GM10266 (cell line): ENCODE results near the gene ACKR3.

Source experiments
- DNase-seq: peaks from one replicate; pipeline ENCODE4 v3.0.0; 2012; ENCODE audit errors: extremely low spot score
- TF ChIP-seq, protein P1 (sequence below): IDR thresholded peaks from 2 replicates; pipeline ENCODE4 v1.5.1; 2012; ENCODE audit warnings: mild to moderate bottlenecking, low read depth; ENCODE audit not compliant: control insufficient read depth, insufficient read depth; ENCODE audit errors: missing control alignments

Gene ACKR3

DNA sequence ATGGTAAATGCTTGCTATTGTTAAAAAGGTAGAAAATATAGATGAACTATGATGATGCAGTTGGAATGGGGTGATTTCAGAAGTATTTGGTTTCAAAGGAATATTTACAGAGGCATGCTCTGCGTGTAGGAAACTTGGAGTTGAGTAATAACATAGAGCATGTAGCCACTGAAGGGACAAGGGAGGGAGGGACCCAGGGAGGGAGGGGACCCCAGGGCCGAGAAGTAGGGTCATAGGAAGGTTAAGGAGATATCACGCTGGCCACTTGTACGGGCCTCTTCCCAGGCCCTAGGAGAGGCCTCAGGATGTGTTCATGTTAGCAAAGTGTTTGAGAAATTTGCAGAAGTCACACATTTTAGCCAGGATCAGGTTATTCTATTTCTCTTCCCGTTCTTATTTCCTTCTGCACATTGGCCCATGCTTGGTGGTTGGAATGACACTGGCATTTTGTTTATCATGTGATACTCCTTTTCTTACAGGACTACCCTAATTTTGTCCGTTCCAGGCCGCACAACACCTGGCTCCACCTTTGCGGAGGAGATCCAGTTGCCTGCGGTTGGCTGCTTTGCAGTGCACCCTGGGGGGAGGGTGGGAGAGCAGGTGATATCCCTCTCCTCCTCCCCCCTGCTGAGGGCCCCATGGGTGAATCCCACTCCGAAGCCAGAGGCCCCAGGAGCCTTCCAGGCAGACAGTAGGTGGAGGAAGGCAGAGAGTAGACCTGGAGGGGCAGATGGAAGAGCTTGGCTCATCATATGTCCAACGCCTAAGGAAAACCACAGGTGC, 16.9 kb upstream of the ACKR3 start:
- TF ChIP-seq, protein P1, sequence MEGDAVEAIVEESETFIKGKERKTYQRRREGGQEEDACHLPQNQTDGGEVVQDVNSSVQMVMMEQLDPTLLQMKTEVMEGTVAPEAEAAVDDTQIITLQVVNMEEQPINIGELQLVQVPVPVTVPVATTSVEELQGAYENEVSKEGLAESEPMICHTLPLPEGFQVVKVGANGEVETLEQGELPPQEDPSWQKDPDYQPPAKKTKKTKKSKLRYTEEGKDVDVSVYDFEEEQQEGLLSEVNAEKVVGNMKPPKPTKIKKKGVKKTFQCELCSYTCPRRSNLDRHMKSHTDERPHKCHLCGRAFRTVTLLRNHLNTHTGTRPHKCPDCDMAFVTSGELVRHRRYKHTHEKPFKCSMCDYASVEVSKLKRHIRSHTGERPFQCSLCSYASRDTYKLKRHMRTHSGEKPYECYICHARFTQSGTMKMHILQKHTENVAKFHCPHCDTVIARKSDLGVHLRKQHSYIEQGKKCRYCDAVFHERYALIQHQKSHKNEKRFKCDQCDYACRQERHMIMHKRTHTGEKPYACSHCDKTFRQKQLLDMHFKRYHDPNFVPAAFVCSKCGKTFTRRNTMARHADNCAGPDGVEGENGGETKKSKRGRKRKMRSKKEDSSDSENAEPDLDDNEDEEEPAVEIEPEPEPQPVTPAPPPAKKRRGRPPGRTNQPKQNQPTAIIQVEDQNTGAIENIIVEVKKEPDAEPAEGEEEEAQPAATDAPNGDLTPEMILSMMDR = no peak
- no peak for DNase-seq

DNA sequence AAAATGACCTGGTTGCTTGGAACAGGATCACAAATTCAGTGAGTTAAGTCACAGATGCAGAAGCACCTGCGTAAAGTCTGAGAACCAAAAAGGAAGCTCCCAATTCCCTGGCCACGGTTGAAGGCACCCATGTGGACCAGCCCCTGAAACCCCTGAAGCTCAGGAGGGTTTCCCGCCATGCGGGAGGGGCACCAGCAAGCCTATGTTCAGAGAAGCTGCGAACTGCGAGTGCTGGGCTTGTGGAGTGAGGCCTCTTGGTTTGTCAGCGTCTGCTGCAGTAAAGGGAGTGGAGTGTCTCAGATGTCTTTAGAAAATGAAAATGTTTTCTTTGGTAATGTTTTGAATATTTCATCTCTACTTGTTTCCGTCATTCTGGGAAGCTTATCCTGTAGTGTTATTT, 16.1 kb upstream of the ACKR3 start:
- TF ChIP-seq, protein P1 = no peak
- no peak for DNase-seq

DNA sequence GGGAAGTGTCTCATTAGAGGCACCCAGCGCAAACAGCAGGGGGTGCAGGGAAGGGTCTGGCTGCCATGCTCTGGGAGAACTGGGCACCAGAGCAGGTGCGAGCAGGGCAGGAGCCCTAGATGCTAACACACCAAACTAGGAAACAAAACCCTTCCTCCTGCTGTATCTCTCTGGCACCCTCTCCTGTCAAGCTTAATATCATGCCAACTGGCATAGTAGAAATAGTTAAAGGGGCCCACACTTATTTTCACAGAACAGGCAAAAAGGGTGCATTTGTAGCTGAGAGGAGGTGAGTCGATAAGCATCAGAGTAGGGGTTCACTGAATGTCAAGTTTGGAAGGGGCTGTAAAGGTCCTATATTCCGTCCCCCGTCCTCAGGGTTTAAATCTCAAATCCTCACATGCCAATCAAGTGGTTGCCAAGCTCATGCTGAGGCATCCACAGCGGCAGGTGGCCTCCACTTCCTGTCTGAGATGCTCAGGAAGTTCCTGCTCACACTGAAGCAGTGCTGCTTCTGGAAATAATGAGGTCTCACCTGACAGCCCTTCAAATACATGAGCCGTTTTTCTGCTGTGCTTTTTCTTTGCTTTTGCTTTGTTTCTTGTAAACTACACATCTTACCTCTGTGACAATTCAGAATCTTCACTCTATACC, 14.9 kb upstream of the ACKR3 start:
- DNase-seq = no peak
- TF ChIP-seq, protein P1 = no peak

DNA sequence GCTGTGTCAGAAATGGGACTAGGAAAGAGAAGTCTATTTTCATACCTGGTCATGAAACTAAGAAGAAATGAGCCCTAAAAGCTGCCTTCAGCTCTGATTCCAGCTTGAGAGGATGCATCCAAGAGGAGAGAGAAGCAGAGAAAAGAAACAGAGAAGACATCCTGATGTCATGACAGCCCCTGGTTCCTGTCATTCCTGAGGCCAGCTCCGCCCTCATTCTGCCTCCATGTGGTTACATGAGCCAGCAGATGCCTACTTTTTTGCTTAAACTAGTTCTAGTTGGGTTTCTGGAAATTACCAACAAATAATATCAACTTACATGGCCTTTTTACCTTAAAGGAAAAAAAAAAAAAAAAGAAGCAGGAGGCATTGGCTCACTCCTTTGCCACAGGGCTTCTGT, 14.1 kb upstream of the ACKR3 start:
- TF ChIP-seq, protein P1 = no peak
- DNase-seq = no peak

DNA sequence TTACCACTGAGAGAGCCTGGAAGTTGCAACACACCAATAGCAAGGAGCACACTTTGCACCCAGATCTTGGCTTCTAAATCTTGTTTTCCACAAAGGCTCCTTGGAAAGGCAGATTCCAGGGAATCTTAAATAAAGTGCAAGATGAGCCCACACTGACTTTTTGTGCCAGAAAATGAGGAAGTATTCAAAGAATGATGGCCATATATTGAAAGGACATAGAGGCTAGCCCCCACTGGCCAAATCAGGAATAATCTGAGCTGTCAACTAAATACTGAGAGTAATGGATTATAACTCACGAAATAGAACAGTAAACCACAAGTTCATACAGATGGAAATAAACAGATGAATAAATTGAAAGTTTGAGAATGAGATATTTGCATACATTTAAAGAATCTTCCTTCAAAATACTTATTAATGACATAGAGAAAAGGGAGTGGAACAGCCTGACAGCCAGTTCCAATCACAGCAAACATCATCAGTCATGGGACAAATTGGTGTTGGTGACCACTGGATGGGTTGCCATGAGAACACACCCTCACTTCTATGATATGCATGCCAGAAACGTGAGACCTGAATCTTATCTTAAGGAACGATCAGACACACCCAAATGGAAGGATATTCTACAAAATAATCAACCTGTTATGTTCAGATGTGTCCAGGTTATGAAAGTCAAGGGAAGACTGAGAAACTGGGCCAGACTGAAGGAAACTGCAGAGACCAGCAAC, 12.2 kb upstream of the ACKR3 start:
- TF ChIP-seq, protein P1 = no peak
- DNase-seq = no peak

DNA sequence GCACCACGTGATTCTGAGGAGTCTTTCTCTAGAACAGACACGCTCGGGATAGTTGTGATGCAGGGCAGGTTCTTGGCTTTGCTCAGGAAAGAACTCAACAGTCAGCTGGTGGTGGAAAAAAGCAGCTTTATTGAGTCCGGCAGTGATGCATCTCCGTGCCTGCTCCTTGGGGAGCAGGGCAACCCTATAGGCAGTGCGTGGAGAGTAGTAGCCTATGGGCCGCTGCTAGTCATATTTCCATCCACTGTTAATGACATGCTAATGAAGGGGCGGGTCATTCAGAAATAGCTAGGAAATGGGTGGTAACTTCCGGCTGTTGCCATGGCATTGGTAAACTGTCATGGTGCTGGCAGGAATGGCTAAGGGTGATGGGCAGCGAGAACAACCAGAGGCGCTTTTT, 11.6 kb upstream of the ACKR3 start:
- TF ChIP-seq, protein P1 = no peak

More for the DNA sequence above, 11.6 kb upstream of the ACKR3 start:
- no peak for DNase-seq
